Measurements from ENCODE around the gene ABHD14A.

ABHD14A gene

GRCh38 chr3:51941798-51942602 is 32.9 kb upstream of the ABHD14A start, which contains the start of the genes PARP3 and RRP9:
PARP3 (plus strand) TSS chr3:51942363; CDS start chr3:51943356, 993 bp downstream.
RRP9 (minus strand) TSS chr3:51941904; CDS start chr3:51941867, 37 bp downstream.
- peak; percentile 98 for DNase-seq

DNA sequence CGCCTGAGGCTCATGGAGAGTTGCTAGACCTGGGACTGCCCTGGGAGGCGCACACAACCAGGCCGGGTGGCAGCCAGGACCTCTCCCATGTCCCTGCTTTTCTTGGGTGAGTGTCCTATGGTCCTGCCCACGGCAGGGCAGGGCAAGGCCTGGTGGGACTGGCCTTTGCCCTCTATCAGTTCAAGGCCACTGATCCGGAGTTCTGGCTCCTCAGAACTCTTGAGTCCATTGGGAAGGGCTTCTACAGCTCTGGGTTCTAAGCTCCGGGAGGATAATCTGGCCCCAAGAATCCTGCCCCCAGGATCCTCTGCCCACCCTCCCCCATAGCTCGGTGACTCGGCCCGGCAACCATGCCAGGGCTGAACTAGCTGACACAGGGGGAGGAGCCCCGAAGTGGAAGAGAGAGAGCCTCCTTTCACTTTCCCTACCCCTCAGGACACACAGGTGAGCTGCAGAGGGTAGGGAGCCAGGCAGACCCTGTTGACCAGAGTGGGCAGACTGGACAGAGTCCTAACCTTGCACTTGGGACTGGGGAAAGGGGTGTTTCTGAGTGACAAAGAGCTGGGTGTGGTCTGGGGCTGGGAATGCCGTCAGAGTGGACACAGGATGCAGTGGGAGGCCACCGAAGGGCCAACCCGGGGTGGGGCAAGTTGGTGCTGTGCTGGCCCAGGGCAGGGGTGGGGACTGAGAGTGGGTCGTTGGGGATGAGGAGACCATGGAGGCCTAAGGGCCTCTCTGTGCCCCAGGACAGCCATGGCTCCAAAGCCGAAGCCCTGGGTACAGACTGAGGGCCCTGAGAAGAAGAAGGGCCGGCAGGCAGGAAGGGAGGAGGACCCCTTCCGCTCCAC is 32.0 kb upstream of the ABHD14A start:
- no peak for DNase-seq

DNA sequence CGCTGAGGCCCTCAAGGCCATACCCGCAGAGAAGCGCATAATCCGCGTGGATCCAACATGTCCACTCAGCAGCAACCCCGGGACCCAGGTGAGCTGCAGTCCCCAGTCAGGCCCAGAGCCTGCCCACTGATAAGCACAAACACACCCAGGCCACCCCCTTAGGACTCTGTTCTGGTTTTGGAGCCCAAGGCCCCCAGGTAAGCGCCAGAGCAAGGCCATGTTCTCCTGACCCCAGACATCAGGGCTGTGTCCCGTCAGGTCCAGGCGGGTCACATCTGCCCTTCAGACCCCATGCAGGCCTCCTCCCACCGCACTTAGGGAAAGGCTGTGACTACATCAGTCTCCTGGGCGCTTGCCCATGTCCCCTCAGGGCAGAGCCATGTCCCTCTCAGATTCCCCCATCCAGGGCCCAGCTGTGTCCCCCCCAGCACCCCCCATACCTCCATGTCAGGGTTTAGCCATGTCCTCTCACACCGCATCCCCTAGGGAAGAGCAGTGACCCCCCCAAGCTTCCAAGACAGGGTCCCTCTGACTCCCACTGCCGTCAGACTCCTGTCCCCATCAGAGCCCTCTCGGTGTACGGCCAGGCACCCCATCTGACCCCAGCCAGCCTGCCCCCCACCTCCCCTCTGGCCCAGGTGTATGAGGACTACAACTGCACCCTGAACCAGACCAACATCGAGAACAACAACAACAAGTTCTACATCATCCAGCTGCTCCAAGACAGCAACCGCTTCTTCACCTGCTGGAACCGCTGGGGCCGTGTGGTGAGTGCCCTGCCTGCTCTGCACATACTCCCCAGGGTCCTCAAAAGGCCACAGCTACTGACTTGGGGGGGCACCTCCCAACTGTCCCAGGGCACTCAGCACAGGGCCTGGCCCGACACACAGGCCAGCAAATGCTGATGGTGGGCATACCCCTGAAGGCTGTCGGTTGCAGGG is 31.1 kb upstream of the ABHD14A start:
- no peak for DNase-seq

DNA sequence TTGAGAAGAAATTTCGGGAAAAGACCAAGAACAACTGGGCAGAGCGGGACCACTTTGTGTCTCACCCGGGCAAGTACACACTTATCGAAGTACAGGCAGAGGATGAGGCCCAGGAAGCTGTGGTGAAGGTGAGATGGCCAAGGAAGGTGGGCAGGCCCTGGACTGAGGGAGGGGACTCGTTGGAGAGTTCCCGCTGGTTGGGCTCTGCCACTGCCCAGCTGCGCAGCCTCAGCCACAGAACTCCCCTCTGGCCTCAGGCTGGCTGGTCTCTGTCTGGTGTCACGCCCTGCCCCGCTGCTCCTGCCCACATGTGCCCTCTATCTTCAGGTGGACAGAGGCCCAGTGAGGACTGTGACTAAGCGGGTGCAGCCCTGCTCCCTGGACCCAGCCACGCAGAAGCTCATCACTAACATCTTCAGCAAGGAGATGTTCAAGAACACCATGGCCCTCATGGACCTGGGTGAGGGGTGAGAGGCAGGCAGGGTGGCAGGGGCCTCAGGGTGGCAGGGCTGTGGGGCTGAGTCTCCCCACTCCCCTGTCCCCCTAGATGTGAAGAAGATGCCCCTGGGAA is 30.3 kb upstream of the ABHD14A start:
- no peak for DNase-seq

GRCh38 chr3:51945031-51945840 is 29.6 kb upstream of the ABHD14A start:
- DNase-seq: no peak

GRCh38 chr3:51945926-51946705 is 28.7 kb upstream of the ABHD14A start:
- DNase-seq: no peak

- no peak for DNase-seq
These were observed 28.1 kb upstream of the ABHD14A start for GRCh38 chr3:51946796-51947195.

DNA sequence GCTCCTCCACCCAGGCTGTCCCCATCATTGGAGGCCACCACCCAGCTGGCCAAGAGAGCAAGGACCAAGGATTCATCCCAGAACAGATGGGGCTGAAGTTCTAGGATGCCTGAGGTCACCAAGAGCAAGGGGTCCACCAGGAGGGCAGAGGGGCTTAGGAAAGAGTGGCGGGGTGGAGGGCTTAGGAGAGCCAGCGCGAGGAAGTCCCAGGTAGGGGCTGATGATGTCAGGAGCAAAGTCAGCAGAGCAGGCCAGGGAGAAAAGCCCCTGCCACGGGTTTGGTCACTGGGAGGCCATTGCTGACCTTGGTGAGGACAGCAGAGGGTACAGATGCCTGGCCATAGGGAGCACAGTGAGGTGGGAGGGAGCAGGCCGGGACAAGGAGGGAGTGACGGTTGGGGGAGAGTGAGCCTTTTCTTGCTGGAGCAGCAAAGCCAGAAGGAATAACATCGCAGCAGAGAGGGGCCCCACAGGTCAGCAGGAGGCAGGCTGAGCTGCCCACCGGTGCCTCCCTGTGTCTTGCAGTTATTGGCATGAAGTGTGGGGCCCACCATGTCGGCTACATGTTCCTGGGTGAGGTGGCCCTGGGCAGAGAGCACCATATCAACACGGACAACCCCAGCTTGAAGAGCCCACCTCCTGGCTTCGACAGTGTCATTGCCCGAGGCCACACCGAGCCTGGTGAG is 27.5 kb upstream of the ABHD14A start:
- no peak for DNase-seq

GRCh38 chr3:51948016-51948580 is 26.8 kb upstream of the ABHD14A start:
- DNase-seq: no peak

DNA sequence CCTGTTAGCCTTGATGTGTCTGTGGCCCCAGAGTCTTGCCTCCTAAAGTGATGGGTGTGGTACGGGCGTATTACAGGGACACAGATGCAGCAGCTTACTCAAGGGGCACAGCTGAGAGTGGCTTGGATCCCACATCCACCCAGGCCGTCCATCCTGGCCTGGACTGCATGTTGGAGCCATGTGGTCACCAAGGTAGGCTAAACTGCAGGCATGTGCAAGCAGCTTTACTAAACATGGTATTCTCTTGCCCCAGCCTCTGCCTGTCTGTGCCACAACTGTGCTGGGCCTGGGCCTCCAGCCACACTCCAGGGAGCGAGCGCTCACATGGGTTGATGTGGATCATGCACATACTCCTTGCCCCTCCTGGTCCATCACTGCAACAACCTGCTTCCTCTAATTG is 25.7 kb upstream of the ABHD14A start:
- no peak for DNase-seq

GRCh38 chr3:51950899-51951298 is 24.0 kb upstream of the ABHD14A start:
- no peak for DNase-seq

DNA sequence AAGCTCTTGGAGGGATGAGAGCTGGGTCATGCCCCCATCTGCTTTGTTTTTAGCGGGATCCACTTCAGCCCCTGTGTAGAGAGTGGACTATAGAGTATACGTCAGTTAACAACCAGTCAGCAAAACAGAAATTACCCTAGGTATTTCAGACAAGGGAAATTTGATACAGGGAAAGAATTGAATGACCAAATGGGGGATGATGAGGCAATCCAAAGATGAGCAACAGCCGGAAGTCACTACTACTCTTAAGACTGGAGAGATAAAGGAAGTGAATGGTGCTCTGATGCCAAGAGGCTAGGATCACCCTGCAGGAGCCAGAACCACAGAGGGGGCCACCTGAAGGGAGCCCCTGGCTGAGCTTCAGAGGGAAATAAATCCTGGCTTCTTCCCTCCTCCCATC is 21.4 kb upstream of the ABHD14A start:
- DNase-seq: no peak

- no peak for DNase-seq
These were observed 20.8 kb upstream of the ABHD14A start for GRCh38 chr3:51954105-51954504.

- no peak for DNase-seq
These were observed 20.2 kb upstream of the ABHD14A start for GRCh38 chr3:51954713-51955112.

DNA sequence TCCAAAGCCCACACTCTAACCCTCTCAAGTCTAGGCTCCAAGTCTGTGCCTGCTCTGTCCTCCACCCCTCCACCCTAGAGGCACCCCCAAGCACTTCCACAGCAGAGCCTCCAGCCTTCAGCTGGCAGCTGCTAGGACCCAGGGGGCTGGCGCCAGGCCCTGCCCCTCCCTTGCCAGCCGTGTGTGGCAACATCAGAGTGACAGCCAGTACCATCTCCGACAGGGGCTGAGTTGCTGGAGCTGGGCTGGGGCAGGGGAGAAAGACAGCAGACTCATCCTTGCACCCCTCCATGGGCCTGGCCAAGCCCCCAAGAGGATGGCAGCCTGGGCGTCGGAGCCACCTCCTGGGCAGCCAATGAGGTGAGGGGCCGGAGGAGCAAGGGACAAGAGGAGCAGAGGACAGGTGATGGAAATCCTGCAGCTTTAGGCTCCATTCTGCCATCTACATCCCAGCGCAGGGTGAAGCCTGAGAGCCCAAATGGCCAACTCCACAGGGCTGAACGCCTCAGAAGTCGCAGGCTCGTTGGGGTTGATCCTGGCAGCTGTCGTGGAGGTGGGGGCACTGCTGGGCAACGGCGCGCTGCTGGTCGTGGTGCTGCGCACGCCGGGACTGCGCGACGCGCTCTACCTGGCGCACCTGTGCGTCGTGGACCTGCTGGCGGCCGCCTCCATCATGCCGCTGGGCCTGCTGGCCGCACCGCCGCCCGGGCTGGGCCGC is 19.5 kb upstream of the ABHD14A start, which contains the start of gene GPR62:
Gene GPR62, plus strand, starts transcription at position 207 of the 718 bp plus-strand sequence. Its CDS starts 272 bp downstream, at position 479.
- no peak for DNase-seq

- DNase-seq: no peak
These were observed 18.7 kb upstream of the ABHD14A start for GRCh38 chr3:51955893-51956770.

- DNase-seq: no peak
These were observed 17.2 kb upstream of the ABHD14A start for GRCh38 chr3:51957520-51958205.

Measured in NCI-H1092 (cell line).